Hindlimb muscle (tissue), 1 donor: Measurements from ENCODE around the gene TNRC6B. TPM values are rescaled to one million over a fixed set of nuclear protein-coding genes. Genes with fewer than 3 reads are reported as not detected.
"Not testable (repeated sequence)": the region's sequence is repeated elsewhere in the genome, so short reads cannot be mapped to it uniquely, and the experiment has no call there.

Source experiments
- DNase-seq: peaks from one replicate; pipeline ENCODE4 v3.0.0-alpha.2; 2013
- polyA plus RNA-seq: library from polyadenylated mRNA; unstranded; fragments of 120-200 nt; gene quantifications from one replicate; pipeline ENCODE4 v1.2.1, GENCODE V29; 2013; ENCODE audit not compliant: insufficient read length

The TNRC6B gene
- polyA plus RNA-seq, 1 donor, result 13.1 TPM

GRCh38 chr22:40290516-40290915 is 112.8 kb downstream of the TNRC6B start:
- no peak for DNase-seq

DNA sequence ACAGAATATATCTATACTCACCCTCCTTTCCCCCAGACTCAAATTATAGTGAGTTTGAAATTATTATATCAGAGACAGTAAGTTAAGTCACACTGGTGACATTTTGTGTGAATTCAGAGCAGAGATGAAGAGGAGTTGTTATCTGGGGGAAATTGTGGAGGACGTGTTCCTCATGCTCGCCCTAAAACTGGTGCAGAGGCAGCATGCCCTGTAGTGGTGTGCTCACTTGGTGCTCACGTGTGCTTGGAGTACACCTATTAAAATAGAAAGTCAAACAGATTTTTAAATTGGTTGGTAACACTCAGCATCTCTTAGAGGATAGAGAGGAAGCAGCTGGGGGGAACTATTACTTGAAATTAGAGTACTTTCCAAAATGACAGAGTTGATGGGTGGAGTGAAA is 117.0 kb downstream of the TNRC6B start:
- DNase-seq, result no peak

- no peak for DNase-seq
Measured at GRCh38 chr22:40300316-40300715, 122.6 kb downstream of the TNRC6B start.

- DNase-seq, result no peak
Measured at GRCh38 chr22:40300884-40301672, 123.4 kb downstream of the TNRC6B start.

DNA sequence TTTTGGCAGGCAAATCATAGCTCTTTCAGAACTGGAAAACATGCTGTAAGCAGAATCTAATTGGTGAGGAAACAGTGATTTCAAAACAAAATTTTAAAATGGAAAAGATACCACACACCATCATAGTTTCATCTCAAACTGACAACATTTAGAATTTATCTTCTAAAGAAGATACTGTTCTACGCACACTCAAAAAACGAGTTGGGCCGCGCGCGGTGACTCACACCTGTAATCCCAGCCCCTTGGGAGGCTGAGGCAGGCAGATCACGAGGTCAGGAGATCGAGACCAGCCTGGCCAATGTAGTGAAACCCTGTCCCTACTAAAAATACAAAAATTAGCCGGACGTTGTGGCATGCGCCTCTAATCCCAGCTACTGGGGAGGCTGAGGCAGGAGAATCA is 124.4 kb downstream of the TNRC6B start:
- no peak for DNase-seq

GRCh38 chr22:40305625-40306024 is 127.9 kb downstream of the TNRC6B start:
- no peak for DNase-seq

DNA sequence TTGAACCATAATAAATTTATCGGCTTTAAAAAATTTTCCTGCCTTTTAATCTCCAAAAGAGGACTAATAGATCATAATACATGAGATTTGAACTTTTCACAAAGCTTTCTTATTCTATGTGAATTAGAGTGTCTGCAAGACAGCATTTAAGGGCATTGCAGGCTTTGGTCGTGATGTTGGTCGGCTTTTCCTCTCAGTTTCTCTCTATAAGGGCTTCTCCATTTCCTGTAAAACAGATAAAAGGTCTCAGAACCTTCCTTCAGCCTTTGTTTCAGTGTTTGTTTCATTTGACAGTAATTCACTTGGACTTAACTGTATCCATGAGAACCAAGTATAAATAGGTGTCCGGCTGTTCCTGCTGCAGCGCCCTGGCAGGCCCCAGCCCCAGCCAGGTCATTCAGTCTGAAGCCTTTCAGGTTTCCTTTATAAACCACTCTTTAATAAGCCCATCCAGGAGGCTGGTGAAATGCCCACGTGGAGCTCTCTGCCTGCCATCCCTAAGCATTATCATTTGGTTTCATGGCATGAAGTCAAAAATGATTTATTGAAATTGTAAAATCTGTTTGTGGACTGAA is 131.4 kb downstream of the TNRC6B start:
- no peak for DNase-seq

DNA sequence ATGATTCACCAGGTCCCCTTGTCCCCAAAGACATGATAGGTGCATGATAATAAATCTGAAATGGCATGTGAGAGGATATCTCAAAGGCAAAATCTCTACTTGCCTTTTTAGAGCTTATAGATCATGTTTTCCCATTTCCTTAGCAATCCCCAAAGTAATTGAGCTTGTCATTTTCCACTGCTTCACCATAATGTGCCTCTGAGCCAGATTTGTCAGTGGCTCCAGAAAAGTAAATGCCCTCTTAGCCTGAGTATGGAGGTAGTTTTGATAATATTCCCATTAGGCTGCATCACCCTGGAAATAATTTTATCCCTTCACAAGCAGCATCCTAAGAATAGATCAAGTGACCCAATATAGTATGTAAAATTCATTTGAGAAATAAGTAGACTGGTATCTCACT is 131.9 kb downstream of the TNRC6B start:
- DNase-seq, result no peak

DNA sequence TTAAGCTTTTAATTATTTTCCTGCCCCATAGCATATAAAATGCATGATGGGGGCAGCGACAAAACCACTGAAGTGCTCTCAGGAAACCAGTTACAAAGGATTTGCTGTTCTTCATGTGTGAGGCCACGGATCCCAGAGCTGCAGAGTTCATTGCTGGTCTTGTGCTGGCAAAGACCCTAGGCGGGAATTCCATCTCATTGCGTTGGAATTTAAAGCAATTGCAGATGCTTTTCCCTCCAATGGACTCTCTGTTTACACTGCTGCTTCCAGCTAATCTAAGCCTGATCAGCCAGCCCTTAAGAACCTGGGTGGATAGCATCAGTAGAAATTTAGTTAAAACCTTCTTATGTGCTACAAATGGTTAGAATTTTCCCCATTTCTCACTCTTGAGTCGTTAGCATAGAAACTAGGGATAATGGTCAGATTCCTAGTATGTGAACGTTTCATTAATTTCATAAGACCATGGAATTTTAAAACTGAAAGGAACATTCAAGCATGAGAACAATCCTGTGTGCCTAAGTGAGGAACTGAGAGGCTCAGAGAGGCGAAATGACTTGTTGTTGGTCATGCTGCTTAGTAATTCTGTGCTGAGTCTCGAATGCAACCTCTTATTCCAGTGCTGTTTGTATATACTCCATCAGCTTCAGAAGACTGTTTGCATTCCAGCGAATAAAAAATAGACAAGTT is 132.5 kb downstream of the TNRC6B start:
- DNase-seq, result peak; percentile 80

- DNase-seq, result no peak
Measured at GRCh38 chr22:40310768-40311120, 133.0 kb downstream of the TNRC6B start.

DNA sequence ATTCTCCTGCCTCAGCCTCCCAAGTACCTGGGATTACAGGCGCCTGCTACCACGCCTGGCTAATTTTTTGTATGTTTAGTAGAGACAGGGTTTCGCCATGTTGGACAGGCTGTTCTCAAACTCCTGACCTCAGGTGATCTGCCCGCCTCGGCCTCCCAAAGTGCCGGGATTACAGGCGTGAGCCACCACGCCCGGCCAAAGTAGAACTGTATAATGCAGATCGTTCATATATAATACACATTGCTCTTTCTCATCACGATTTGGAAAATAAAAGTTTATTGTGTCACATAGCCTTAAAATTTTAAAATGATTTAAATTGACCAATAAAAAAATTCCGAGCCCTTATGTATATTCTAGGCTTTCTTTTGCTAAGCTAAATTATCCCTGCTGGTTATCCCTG is 133.9 kb downstream of the TNRC6B start:
- not testable (repeated sequence) for DNase-seq

DNA sequence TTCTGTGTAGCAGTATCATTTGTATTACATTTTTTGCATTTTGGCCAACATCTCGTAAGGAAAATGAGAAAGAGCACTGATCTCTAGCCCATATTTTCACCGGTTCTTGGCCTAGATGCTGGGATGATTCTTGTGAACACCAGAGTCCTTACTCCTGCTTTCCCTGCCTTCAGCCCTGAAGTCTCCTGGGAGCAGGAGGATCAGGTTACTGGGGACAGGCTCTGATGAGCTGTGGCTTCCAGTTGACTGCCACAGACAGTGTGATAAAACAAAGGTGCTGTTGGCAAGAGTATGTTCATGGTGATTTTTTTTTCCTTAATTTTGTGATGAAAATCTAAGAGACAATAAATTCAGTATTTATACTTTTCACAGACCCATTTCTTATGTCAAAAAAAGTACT is 134.3 kb downstream of the TNRC6B start:
- no peak for DNase-seq

GRCh38 chr22:40313007-40313406 is 135.3 kb downstream of the TNRC6B start:
- DNase-seq, result no peak

GRCh38 chr22:40314041-40314440 is 136.3 kb downstream of the TNRC6B start:
- no peak for DNase-seq

DNA sequence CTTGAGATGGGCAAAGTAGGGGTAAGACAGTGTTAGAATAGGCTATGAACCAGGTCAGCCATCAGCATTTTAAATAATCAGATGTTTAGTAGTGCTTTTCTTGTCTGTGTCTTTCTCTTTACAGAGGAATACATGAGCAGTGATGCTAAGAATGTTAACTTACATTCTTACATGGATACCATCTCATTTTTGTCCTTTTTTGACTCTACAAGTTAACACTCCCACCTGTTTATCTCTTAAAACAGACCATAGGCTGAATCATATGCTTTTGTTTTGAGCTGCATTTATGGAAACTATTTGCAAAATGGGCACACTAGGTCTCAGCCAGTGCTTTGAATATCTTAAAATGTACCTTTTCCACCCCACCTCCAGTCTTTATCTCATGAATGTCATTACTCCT is 143.0 kb downstream of the TNRC6B start:
- no peak for DNase-seq

GRCh38 chr22:40322021-40322420 is 144.3 kb downstream of the TNRC6B start:
- DNase-seq, result no peak

GRCh38 chr22:40322818-40323447 is 145.2 kb downstream of the TNRC6B start:
- DNase-seq, result no peak

DNA sequence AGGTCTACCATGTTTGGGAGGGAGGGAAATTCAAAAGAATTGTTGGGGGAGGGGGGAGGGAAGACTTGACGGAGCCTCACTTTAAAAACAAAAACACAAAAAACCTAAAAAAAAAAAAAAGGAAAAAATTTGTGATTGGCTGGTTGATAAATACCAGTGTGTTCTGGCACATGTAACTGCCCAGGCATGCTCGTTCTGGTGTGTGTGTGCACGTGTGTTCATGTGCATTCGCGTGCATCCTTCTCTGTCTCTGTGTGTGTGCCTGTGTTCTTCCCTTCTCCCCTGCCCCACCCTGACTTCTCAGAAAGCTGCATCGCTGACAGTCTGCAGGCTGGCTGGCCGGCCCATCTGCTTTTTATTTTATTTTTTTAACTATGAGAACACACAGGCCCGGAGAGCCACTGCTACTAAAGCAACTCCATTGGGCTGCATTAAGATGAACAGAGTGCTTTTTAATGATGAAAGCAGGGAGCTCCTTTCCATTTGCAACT is 146.0 kb downstream of the TNRC6B start:
- peak; percentile 59 for DNase-seq

DNA sequence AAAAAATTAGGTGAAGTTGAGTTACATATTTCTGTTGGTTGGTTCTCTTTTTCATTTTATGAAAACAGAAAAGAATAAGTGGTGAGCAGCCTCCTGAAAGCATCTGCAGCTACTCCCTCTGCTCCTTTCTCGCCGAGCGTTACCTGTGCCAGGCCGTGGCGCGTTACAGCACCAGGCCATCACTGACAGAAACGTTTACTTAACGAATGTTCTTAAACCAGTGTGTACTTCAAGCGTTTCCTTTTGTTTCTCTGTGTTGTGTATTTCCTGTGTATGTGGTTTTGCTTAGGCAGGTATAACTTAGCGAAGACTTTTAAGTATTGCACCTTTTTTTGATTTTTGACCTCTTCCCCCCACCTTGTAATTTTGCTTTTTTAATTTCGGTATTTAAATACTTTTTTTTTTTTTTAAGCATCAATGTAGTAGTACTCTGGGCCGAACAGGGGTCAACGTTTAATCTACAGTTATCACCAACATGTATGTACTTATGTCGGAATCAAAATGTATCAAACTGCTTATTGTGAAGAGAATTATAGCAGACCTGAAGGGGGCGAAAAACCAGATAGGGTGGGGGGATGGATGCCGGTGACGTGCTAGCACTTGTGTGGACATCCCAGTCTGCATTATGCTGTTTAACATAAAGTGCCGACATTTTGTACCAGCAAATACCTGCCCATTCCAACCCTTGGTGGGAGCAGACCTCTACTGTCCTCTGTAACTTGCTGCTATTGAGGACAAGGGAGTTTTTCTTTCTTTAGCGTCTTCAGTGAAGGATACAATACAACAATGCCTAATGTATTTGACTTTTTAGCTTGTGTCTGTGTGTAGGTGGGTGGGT is 147.0 kb downstream of the TNRC6B start:
- no peak for DNase-seq

DNA sequence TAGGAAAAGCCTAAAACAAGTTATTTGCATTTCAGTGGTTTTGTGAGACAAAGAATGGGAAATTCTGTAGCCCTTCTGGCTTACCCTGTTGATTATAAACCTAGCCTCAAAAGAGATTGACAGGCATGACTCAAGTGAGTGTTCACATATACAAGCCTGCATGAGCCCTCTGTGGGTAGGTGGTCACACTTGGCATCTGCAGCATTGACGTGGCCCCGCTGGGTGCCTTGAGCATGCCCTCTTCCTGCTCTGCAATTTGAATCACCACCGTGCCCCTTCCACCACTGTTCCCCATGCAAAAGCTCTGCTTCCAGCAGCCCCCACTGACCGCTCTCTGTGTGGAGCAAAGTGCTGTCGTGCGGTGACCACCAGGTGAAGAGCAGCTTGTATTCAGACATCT is 147.6 kb downstream of the TNRC6B start:
- no peak for DNase-seq

- DNase-seq, result no peak
Measured at GRCh38 chr22:40326905-40327735, 149.4 kb downstream of the TNRC6B start.
